Measurements from ENCODE around the gene ASB13.

DNA sequence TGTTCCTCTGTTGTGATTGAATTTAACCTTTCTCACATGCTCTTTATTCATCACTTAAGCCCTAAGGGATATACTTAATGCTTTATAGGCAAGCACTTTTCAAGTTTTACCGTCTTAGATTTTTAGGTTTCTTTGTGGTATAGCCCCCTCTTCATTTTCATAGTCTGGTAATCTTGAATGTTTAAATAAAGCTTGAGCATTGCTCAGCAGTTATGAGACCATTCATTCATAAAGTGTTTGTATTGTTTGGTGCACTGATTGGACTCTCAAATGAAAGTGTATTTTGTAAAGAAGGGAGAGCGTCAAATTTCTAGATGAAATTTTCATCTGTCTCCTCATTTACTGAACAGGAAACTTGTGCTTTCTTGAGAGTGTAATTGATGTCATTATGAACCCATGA, 43.5 kb upstream of the ASB13 start:
- TF ChIP-seq POLR2A (IDR thresholded peaks at IDR 0.05) = no peak
- no peak for TF ChIP-seq EP300 (IDR thresholded peaks at IDR 0.05)
- TF ChIP-seq, protein P1, sequence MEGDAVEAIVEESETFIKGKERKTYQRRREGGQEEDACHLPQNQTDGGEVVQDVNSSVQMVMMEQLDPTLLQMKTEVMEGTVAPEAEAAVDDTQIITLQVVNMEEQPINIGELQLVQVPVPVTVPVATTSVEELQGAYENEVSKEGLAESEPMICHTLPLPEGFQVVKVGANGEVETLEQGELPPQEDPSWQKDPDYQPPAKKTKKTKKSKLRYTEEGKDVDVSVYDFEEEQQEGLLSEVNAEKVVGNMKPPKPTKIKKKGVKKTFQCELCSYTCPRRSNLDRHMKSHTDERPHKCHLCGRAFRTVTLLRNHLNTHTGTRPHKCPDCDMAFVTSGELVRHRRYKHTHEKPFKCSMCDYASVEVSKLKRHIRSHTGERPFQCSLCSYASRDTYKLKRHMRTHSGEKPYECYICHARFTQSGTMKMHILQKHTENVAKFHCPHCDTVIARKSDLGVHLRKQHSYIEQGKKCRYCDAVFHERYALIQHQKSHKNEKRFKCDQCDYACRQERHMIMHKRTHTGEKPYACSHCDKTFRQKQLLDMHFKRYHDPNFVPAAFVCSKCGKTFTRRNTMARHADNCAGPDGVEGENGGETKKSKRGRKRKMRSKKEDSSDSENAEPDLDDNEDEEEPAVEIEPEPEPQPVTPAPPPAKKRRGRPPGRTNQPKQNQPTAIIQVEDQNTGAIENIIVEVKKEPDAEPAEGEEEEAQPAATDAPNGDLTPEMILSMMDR (IDR thresholded peaks at IDR 0.05) = no peak

All from sigmoid colon (tissue), 4 donors.